ENCODE measurements around the gene COL1A2. TPM values are rescaled to one million over a fixed set of nuclear protein-coding genes. Genes with fewer than 3 reads are reported as not detected.

The COL1A2 gene
- polyA plus RNA-seq, 3 donors, result not detected

DNA sequence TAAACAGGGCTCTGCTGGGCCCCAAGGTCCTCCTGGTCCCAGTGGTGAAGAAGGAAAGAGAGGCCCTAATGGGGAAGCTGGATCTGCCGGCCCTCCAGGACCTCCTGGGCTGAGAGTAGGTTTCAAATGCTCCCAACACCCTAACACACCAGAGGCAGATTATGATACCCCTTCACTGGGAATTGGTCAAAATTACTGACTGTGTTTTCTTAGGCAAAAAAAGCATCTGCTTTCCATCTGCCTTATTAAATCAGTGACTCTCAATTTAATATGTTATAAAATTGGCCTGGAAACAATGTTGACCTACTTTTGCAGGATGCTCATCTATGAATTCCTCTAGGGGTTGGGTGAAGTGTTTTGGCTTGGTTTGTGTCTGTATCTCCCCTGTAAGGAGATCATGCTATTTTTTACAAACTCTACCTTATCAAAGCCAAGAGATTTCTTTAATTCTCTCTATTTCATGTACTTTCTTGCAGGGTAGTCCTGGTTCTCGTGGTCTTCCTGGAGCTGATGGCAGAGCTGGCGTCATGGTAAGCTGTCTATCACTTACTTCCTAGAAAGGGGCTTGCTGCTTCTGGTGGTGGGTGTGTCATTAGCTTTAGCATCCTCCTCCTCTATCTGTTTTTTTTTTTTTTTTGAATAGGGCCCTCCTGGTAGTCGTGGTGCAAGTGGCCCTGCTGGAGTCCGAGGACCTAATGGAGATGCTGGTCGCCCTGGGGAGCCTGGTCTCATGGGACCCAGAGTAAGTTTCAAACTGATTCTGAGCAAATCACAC lies 15.9 kb downstream of the COL1A2 start:
- Histone ChIP-seq H3K27ac (ENCODE audit: low read depth in 1 of 2, low read length in 2 of 2) (no peak overlapping the region), H3K36me3 (replicated peaks in 1 of 2; ENCODE audit: control insufficient read depth in 1 of 2, insufficient read depth in 2 of 2, low read length in 2 of 2) (no peaks in the 10 kb centered on the region), H2AFZ (ENCODE audit: insufficient read depth, low read depth, low read length, poor library complexity, severe bottlenecking) (no peak overlapping the region), H3K9me3 (replicated peaks in 1 of 2; ENCODE audit: control insufficient read depth in 1 of 2, insufficient read depth in 1 of 2, low read length in 2 of 2) (no peaks in the 10 kb centered on the region), H3K9ac (ENCODE audit: insufficient read depth, low read length, poor library complexity, severe bottlenecking) (no peak overlapping the region), H3K27me3 (ENCODE audit: control insufficient read depth in 2 of 2, insufficient read depth in 2 of 2, low read length in 2 of 2) (no peaks in the 10 kb centered on the region), H3K4me1 (ENCODE audit: control insufficient read depth in 1 of 2, insufficient read depth in 2 of 2, low read length in 2 of 2) (no peaks in the 10 kb centered on the region), H4K20me1 (ENCODE audit: insufficient read depth, low read length) (no peaks in the 10 kb centered on the region), H3K79me2 (ENCODE audit: insufficient read depth, low read length) (no peaks in the 10 kb centered on the region), H3K4me3 (replicated peaks in 1 of 3; ENCODE audit: low read depth in 2 of 3, low read length in 3 of 3) (no peak overlapping the region), H3K4me2 (replicated peaks; ENCODE audit: extremely low read depth, low read length, poor library complexity, severe bottlenecking) (no peak overlapping the region)
- TF ChIP-seq, protein P1, sequence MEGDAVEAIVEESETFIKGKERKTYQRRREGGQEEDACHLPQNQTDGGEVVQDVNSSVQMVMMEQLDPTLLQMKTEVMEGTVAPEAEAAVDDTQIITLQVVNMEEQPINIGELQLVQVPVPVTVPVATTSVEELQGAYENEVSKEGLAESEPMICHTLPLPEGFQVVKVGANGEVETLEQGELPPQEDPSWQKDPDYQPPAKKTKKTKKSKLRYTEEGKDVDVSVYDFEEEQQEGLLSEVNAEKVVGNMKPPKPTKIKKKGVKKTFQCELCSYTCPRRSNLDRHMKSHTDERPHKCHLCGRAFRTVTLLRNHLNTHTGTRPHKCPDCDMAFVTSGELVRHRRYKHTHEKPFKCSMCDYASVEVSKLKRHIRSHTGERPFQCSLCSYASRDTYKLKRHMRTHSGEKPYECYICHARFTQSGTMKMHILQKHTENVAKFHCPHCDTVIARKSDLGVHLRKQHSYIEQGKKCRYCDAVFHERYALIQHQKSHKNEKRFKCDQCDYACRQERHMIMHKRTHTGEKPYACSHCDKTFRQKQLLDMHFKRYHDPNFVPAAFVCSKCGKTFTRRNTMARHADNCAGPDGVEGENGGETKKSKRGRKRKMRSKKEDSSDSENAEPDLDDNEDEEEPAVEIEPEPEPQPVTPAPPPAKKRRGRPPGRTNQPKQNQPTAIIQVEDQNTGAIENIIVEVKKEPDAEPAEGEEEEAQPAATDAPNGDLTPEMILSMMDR (IDR thresholded peaks at IDR 0.05), result no peak
- H3K36me3 Mint-ChIP-seq, result no peaks in the 10 kb centered on the region
- intact Hi-C loops (cut with micrococcal nuclease), result no loop called here
- H3K27me3 Mint-ChIP-seq (ENCODE audit: low read depth in 3 of 3), result peaks cover 0 to 5% (median 0%) of the 10 kb centered on the region in 3 donors
- H3K4me3 Mint-ChIP-seq, result no peak overlapping the region
- WGBS (ENCODE audit: insufficient coverage), result no CpG with 5 or more reads among the region's 6 CpGs
- H3K27ac Mint-ChIP-seq, result no peak overlapping the region
- DNase-seq, result no peak
- no peaks in the 10 kb centered on the region for H3K4me1 Mint-ChIP-seq
- no peaks in the 10 kb centered on the region for H3K9me3 Mint-ChIP-seq

DNA sequence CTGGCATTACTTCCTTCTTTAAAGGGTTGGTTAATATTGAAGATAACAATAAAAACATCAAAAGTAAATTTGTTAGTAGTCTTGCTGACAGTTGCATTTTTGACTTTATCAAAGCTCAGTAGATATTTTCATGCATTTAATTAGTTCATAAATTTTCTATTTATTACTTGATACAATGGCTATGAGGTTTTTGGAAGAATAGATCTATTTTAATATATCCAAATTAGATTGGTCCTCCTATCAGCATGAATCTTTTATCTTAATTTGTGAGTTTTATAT lies 16.4 kb downstream of the COL1A2 start:
- Histone ChIP-seq H4K20me1 (ENCODE audit: insufficient read depth, low read length) (no peaks in the 10 kb centered on the region), H2AFZ (ENCODE audit: insufficient read depth, low read depth, low read length, poor library complexity, severe bottlenecking) (no peak overlapping the region), H3K4me2 (replicated peaks; ENCODE audit: extremely low read depth, low read length, poor library complexity, severe bottlenecking) (no peak overlapping the region), H3K9ac (ENCODE audit: insufficient read depth, low read length, poor library complexity, severe bottlenecking) (no peak overlapping the region), H3K27ac (ENCODE audit: low read depth in 1 of 2, low read length in 2 of 2) (no peak overlapping the region), H3K79me2 (ENCODE audit: insufficient read depth, low read length) (no peaks in the 10 kb centered on the region), H3K36me3 (replicated peaks in 1 of 2; ENCODE audit: control insufficient read depth in 1 of 2, insufficient read depth in 2 of 2, low read length in 2 of 2) (no peaks in the 10 kb centered on the region), H3K4me3 (replicated peaks in 1 of 3; ENCODE audit: low read depth in 2 of 3, low read length in 3 of 3) (no peak overlapping the region), H3K9me3 (replicated peaks in 1 of 2; ENCODE audit: control insufficient read depth in 1 of 2, insufficient read depth in 1 of 2, low read length in 2 of 2) (no peaks in the 10 kb centered on the region), H3K27me3 (ENCODE audit: control insufficient read depth in 2 of 2, insufficient read depth in 2 of 2, low read length in 2 of 2) (no peaks in the 10 kb centered on the region), H3K4me1 (ENCODE audit: control insufficient read depth in 1 of 2, insufficient read depth in 2 of 2, low read length in 2 of 2) (no peaks in the 10 kb centered on the region)
- H3K36me3 Mint-ChIP-seq, result no peaks in the 10 kb centered on the region
- DNase-seq, result no peak
- no peaks in the 10 kb centered on the region for H3K4me1 Mint-ChIP-seq
- H3K4me3 Mint-ChIP-seq, result no peak overlapping the region
- intact Hi-C loops (cut with micrococcal nuclease), result no loop called here
- TF ChIP-seq, protein P1 (IDR thresholded peaks at IDR 0.05), result no peak
- H3K27me3 Mint-ChIP-seq (ENCODE audit: low read depth in 3 of 3), result peaks cover 0 to 5% (median 0%) of the 10 kb centered on the region in 3 donors
- H3K9me3 Mint-ChIP-seq, result no peaks in the 10 kb centered on the region
- H3K27ac Mint-ChIP-seq, result no peak overlapping the region
